GM18861 (cell line): ENCODE results near the gene FIGNL1.
A peak's percentile ranks its signal among the peaks of the same experiment; 100 is the strongest.

Source experiments
- ATAC-seq: cut with Tn5 transposase; IDR thresholded peaks from one replicate; pipeline ENCODE4 v1.9.1; 2021; ENCODE audit not compliant: unreplicated experiment

Gene FIGNL1

GRCh38 chr7:50431316-50431715 lies 18.8 kb downstream of the FIGNL1 start:
- no peak for ATAC-seq

- ATAC-seq: no peak
These were observed 21.2 kb downstream of the FIGNL1 start for GRCh38 chr7:50428911-50429310.

- ATAC-seq: no peak
These were observed 22.6 kb downstream of the FIGNL1 start for GRCh38 chr7:50427518-50427917.

GRCh38 chr7:50426280-50427045 lies 23.7 kb downstream of the FIGNL1 start:
- no peak for ATAC-seq

GRCh38 chr7:50425318-50425717 lies 24.8 kb downstream of the FIGNL1 start:
- ATAC-seq: no peak

GRCh38 chr7:50423860-50424259 lies 26.3 kb downstream of the FIGNL1 start:
- ATAC-seq: no peak

GRCh38 chr7:50422858-50423257 lies 27.3 kb downstream of the FIGNL1 start:
- ATAC-seq: no peak

- no peak for ATAC-seq
These were observed 29.1 kb downstream of the FIGNL1 start for GRCh38 chr7:50421043-50421442.

GRCh38 chr7:50418526-50419290 lies 31.4 kb downstream of the FIGNL1 start:
- ATAC-seq: no peak

- peak; percentile 73 for ATAC-seq
These were observed 32.0 kb downstream of the FIGNL1 start for GRCh38 chr7:50418086-50418515.

GRCh38 chr7:50416527-50417182 lies 33.5 kb downstream of the FIGNL1 start:
- ATAC-seq: peak; percentile 78

GRCh38 chr7:50415844-50416364 lies 34.2 kb downstream of the FIGNL1 start:
- ATAC-seq: no peak

- no peak for ATAC-seq
These were observed 36.6 kb downstream of the FIGNL1 start for GRCh38 chr7:50413561-50413960.

GRCh38 chr7:50412973-50413372 lies 37.2 kb downstream of the FIGNL1 start:
- ATAC-seq: no peak

- ATAC-seq: no peak
These were observed 38.8 kb downstream of the FIGNL1 start for GRCh38 chr7:50411332-50411731.

GRCh38 chr7:50409856-50410745 lies 40.0 kb downstream of the FIGNL1 start:
- ATAC-seq: peak; percentile 50

GRCh38 chr7:50406935-50407334 lies 43.2 kb downstream of the FIGNL1 start:
- ATAC-seq: no peak

GRCh38 chr7:50405221-50405620 lies 44.9 kb downstream of the FIGNL1 start:
- no peak for ATAC-seq

GRCh38 chr7:50404392-50404791 lies 45.8 kb downstream of the FIGNL1 start:
- ATAC-seq: no peak

GRCh38 chr7:50400114-50400513 lies 50.0 kb downstream of the FIGNL1 start:
- no peak for ATAC-seq

GRCh38 chr7:50399635-50400034 lies 50.5 kb downstream of the FIGNL1 start:
- no peak for ATAC-seq
